Effector CD8-positive, alpha-beta T cell (primary cell): Measurements from ENCODE around the gene RASSF7.

Source experiments
- DNase-seq: peaks from one replicate; lab custom pipeline; 2025; lab: John Stamatoyannopoulos, UW

The RASSF7 gene

DNA sequence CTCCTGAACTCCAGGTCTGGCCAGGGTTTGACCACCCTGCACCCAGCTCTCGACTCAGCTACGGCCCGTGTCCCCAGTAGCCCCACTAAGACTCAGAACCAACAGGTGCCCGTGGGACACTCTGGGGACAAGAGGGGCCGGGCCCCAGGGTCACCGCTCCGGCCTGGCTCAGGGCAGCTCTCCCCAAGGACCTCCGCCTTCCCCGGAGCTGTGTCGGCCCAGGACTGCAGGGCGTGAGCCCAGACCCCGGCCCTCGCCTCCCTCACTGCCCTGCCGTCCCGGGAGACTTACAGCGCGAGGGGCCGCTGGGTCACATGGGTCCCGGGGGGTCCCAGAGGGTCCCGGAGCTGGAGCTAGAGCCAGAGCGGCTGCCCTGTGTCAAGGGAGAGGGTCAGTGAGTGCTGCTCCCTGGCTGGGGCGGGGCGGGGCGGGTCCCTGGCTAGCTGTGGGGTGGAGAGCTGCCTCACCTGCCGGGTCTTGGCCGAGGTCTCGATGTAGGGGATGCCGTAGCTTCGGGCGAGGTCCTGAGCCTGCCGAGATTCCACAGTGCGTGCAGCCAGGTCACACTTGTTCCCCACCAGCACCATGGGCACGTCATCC is 27.7 kb upstream of the RASSF7 start:
- DNase-seq, result no peak

DNA sequence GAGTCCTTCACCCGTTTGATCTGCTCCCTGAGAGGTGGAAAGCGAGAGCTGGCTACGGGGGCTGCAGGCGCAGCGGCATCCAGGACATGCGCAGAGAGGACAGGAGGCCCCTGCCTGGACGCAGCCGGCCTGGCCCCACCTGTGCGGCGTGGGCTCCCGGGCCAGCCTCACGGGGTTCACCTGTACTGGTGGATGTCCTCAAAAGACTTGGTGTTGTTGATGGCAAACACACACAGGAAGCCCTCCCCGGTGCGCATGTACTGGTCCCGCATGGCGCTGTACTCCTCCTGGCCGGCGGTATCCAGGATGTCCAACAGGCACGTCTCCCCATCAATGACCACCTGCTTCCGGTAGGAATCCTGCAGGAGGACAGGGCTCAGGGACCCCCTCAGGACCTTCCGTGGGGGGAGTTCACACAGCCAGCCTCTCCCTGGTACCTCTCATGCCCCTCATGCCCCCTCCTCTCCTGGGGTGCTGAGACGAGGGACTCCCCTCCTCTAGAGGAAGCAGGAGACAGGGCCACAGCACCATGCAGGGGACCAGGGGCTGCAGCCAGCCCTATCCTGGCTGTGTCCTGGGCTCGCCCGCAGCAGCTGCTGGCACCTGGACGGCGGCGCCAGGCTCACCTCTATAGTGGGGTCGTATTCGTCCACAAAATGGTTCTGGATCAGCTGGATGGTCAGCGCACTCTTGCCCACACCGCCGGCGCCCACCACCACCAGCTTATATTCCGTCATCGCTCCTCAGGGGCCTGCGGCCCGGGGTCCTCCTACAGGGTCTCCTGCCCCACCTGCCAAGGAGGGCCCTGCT is 27.0 kb upstream of the RASSF7 start:
- DNase-seq, result no peak

DNA sequence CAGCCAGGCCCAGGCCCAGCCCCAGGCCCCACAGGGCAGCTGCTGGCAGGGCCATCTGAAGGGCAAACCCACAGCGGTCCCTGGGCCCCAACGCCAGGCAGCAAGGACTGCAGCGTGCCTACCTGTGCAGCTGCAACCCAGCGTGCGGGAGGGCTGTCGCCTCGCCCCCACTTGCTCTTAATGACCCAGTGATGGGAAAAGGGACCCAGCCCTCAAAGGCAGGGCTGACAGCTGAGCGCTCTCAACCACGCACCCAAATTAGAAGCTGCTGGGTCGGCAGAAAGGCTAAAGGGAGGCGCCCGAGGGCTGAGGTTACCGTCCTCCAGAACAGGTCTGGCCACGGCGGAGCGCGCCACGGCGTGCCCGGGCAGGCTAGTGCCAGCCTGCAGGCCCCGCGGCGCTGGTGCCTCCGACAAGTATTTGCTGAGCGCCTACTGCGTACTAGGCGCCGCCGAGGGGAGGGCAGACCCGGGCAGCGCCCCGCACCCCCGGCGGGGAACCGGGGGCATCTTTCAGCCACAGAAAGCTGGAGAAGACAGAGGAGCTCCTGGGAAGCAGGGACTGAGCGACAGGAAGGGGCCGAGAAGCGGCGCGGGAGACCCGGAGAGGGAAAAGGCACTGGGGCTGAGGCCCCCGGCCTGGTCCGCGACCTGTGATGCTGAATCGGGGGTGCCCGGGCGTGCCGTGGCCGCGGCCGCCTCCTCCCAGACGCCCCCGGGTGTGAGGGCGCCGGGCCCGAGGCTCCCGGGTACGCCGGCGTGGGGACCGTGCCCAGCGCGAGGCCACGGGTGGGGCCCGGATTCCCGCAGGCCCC is 26.2 kb upstream of the RASSF7 start:
- no peak for DNase-seq

DNA sequence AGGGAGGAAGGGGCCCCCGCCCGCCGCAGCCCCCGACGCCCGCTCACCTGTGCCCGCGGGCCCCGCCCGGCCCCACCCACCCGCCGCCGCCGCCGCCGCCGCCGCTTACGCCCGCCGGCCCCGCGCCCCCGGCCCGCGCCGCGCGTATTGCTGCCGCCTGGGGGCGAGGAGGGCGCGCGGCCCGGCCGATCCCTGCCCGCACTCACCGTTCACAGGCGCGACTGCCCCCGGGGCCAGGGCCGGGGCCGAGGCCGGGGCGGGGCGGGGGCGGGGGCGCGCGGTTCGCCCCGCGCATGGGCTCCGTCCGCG is 25.6 kb upstream of the RASSF7 start:
- DNase-seq, result no peak

DNA sequence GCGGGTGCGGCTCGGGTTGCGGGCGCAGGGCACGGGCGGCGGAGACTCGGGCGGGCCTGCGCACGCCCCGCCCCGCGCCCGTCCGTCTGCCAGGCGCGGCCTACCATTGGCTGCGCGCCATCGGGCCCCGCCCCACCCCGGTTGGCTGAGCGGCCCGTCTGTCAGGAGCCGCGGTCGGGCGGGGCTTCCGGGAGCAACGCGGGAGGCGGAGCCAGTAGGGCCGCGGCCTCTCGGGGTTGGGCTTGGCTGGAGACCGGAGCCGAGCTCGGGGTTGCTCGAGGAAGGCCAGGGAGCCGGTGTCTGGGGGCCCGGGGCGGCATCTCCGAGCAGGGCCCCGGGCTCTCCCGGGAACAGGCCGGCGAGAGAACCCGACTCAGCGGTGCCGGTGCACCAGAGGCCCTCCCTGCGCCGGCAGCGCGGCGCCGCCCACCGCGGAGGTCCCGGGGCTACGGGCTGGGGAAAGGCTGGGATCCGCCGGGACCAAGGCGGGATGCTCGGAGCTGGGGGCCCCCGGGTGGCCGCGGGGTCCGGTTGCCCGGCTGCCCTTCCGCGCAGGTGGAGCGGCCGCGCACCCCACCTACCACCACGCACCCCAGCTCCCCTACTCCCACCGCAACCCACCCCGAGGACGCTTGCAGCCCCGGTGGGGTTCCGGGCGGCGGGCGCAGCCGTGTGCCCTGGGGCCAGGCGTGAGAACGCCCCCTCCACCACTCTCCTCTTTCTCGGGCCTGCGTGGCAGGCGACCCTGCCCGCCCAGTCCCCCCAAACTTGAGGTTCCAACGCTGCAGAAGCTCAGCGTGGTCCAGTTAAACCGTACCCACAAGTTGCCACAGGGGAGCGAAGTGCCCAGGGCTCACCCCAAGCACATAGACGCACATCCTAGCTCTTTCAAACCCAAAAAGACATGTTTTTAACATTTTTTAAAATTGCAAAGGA is 25.0 kb upstream of the RASSF7 start, which contains the start of gene HRAS:
HRAS (minus strand) TSS at position 58 of the 936 bp plus-strand sequence.
- peak; percentile 91 for DNase-seq

DNA sequence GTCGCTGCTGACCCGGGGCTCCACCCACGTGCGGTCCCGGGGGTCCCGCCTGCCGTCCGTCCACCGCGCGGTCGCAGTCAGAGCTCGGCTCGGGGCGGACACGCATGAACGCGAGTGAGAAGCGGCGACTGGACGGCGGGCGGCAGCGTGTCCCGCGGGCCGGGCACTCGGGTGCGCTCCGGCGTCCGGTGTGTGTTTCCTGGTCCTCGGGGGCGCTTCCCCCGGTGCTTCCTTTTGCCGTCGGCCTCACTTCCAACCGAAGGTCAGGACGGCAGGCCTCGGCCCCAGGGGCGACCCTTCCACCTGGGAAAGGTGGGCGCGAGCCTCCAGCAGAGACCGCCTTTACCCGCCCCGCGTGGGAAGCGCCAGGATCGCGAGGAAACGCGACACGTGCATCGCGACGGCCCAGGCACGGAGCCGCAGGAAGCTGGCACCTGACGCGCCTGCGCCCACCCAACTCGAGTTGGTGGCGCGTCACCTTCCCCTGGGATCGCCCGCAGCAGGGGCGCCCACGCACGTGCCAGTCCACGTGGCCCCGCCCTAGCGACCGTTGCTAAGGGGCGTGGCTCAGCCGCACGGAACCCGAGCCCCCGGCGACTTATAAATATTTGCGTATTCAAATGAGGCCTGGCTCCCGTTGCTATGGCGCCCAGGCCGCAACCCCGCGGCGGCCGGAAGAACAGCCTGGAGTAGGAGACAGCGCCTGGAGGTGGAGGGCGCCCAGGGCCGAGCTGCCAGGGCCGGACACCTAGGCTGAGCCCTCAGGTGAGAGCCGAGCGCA is 23.7 kb upstream of the RASSF7 start, which contains the start of gene LRRC56:
LRRC56 (plus strand) TSS at position 687 of the 781 bp plus-strand sequence. CDS start 3,158 bp downstream, outside the sequence.
- peak; percentile 94 for DNase-seq

DNA sequence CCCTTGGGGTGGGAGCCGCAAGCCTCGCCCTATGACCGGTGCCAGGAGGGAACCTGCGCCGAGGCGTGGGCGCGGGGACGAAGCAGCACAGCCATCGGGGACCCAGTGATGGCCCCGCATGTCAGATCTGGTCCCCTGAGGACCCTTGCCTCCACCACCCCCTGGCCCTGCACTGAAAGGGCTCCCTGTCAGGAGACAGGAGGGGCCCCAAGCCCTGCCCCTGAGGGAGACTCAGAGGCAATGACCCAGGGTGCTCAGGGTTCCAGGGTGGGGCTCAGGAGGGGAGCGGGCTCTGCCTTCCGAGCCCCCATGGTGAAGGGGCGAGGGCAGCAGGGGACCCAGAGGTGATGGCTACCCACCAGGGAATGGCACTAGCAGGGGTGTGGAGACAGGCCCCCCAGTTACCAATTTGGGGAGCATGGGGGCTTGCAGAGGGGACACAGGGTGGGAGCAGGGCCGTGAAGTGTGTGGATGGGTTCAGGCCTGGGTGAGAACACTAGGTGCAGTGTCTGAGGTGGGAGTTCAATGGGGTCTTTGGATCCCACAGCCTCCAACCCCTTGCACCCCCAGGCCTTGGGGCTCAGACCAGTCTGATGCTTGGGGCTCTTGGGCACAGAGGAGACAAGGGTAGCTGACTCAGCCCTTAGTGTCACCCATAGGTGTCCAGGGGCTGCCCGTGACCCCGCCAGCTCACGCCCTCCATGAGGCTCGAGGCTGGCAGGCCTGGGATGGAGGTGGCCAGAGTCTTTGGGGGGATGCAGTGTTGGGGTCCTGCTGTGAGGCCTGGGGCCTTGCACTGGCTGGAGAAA is 22.9 kb upstream of the RASSF7 start:
- no peak for DNase-seq

DNA sequence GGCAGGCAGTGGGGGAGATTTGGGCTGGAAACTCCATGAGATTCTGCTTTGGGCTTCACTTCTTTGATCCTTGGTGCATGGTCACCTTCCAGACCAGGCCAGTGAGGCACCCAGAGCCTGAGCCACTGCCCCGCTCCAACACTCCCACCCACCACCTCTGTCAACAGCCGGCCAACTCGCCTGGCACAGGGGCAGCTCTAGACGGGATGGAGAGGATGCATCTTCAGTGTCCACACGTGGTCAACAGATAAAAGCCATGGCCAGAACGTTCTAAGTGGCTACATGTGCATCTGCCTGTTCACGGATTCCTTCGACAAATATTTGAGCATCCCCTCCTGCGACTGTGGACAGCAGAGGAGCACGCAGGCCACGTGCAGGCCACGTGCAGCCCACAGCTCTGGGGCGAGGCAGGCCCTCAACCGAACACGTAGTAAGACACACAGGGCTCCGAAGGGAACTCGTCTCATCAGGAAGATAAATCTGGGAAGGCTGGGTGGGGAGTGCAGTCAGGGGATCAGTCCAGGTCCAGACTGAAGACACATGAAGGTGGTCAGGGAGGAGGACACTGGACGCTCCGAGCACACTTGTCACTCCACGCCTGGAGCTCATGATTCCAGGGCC is 22.2 kb upstream of the RASSF7 start:
- no peak for DNase-seq

DNA sequence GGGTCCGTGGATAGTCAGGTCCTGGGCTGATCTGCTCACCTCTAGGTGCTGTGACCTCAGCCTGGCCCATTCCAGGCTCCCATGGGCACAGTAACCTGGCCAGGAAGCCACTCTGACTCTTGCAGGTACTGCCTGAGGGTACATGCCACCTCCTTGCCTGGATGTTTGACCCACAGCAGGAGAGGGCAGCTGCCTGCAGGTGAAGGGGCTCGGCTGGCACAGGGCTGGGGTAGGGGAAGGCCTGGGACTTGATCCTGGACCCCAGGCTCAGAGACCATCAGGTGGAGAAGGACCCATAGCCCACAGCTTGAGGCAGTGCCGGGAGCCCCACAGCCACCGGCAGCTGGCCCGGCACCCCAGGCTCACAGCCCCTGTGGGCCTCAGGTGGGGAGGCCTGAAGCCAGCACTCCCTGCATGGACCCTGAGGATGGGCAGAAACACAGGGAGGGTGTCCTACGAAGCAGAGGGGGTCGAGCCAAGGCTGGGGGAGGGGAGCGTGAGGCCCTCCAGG is 20.7 kb upstream of the RASSF7 start:
- no peak for DNase-seq

DNA sequence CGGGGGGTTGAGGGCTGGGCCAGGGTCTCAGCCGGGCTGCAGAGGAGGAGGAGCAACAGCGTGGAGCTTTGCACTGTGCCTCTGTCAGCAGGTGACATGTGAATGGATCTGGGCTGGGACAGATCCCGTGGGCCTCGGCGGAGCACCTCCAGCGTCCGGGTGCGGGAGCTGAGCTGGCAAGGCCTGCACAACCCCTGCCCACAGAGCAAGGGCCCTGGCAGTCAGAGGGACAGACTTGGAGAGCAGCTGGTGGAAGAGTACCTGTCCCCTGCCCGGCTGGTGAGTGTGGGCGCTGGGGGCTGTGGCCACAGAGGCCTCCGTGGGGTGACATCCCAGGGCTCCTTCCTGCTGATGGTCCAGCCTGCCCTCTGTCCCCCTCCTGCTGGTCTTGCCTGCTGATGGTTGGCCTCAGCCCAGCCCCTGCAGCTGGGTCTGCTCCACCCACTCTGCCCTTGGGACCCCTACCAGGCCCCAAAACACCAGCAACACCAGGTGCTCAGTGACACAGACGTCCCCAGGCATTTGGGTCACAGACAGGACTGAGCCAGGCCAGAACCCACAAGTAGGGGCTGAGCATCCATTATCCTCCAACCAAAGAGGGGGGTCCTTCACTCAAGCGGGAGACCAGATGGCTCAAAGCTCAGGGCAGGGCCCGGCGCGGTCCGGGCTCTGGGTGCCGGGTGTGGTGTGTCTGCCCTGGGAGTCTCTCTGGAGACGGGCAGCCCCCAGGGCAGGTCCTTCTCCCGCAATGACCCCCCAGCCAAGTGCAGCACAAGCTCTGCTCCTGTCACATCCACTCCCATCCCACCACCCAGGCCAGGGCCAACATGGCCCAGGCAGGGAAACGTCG is 20.0 kb upstream of the RASSF7 start:
- no peak for DNase-seq

DNA sequence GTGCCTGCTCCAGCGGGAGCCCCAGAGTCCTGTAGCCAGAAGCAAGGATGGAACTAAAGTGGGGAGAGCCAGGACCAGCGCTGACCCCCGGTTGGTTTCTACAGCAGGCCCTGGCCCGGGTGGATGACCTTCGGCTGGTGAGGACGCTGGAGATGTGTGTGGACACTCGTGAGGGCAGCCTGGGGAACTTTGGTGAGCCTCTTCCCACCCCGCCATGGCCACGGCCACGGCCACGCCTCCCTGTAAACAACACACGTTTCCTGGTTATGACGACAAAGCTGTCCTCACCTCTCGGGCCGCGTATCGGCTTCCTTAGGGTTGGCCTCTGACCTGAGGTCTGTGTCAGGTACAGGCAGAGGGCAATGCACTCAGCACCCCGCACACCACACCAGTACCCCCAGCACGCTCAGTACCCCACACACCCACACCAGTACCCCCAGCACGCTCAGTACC is 19.3 kb upstream of the RASSF7 start:
- no peak for DNase-seq

DNA sequence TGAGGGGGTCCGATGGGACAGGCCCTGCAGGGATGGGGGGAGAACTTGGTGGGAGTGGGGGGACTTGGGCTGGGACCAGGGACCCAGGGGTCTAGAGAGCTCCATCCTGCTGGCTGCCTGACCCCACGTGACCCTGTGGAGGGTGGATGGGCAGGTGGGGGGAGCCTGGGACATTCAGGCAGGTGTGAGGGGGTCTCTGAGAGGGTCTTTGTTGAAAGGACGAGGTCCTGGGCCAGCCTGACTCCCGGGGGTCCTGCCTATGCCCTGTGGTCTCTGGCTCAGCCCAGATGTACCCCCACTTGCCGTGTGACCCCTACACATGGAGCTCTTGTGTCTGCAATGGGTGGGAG is 16.0 kb upstream of the RASSF7 start:
- no peak for DNase-seq

DNA sequence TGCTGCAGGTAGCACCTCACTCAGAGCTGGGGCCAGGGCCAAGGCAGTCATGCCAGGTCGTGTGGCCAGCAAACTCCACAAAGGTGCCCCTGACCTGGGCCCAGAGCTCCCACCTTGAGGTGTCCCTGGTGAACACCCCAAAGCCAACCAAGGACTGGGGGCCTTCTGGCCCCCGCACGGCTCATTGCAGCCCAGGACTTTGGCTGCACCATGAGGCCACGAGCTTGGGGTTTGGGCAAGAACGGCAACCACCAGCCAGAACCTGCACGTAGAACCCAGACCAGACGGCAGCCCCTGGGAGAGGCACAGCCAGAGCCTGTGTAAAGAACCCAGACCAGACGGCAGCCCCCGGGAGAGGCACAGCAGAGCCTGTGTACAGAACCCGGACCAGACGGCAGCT is 15.6 kb upstream of the RASSF7 start:
- DNase-seq, result no peak

DNA sequence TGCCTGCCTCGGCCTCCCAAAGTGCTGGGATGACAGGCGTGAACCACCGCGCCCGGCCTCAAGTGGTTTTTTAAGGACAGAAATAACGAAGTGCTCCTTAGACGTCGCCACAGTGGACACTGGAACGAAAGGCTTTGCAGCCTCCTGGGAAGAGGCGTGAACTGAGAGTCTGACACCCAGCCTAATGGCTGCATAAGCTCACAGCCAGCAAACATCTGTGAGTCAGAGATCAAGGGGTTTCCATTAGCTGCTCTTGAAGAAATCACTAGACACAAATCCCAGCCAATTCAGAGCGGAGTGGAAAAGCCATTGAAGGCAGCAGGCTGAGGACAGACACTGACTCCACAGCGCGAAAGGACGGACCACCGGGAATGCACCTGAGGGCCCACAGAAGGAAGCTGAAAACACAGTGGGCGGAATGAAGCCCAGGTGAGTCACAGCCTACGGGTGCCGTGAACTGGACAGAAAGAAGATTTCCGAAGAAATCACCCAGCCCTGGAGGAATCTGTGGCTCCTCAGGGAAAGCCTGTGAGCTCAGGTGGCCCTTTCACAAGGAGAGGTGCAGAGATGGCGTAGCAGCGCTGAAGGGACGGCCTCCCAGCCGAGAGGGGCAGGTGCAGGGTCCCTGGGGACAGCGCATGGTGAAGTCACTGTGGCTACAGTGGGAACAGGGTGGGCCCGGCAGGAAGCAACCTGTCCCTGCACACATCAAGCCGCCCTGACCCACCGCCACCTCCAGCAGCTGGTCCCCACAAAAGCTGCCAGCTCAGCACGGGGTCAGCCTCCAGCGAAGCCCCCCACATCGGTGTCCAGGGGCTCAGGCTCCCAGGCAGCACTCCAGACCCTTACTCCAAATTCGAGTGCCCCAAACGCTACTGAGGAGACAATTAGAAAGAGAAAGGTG is 11.8 kb upstream of the RASSF7 start:
- no peak for DNase-seq

DNA sequence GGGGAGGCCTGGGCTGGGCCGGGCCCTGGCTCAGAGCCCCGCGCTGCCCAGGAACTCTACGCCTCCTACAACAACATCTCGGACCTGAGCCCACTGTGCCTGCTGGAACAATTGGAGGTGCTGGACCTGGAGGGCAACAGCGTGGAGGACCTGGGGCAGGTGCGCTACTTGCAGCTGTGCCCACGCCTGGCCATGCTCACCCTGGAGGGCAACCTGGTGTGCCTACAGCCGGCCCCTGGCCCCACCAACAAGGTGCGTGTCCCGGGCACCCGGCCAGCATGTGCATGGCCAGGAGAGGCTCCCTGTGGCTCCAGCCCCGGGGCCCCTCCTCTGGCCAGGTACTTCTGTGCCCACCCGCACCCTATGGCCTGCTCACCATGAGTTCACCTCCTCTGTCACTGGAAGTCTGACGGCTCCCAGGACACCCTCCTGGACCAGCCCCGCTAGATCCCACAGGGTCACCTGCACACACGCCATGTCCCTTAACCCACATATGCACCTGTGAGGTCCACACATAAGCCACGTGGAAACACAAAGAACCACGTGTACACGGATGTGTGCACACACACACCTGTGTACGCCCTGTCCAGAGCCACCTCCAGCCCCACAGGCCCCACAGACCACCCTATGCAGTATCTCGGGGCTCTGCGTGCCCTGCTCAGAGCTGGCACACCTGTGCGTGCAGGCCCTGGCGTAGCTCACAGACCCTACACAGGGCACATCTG is 10.6 kb upstream of the RASSF7 start:
- no peak for DNase-seq

DNA sequence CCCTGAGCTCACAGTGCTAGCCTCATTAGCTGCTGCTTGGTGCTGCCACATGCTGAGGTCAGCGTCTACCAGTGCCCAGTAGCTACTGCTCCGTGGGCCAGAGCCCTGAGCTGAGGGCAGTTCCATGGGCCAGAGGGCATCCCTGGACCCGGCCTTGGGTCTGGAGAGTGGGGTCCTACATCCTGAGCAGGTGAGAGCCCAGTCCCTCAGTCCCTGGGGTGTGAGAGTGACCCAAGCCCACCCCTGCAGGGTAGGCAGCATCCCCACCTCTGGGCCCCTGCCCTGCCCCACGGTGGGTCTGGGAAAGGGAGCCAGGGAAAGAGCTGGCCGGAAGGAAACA is 10.1 kb upstream of the RASSF7 start:
- no peak for DNase-seq

DNA sequence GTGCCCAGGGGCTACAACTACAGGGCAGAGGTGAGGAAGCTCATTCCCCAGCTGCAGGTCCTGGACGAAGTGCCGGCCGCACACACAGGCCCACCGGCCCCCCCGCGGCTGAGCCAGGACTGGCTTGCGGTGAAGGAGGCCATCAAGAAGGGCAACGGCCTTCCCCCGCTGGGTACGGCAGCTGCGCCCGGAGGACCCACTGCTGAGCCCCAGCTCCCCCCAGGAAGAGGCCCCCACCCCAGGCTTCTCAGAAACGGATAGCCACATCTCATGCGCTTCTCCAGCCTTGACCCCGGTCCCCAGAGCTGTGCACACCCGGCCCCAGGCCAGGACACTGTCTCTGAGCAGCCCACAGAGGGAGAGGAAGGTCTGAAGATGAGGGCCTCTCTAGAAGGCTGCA is 9.6 kb upstream of the RASSF7 start:
- no peak for DNase-seq
